Activated CD8-positive, alpha-beta T cell treated with anti-CD3 and anti-CD28 coated beads for 36 hours (primary cell): ENCODE data around the gene ZNF470. TPM values are rescaled to one million over a fixed set of nuclear protein-coding genes. Genes with fewer than 3 reads are reported as not detected.

Experiments used
- ATAC-seq: fragments of 200-7000 bp; cut with Tn5 transposase; one replicate; pipeline ENCODE4 v1.10.0; 2021; ENCODE audit warnings: mild to moderate bottlenecking, moderate library complexity
- CTCF ChIA-PET: fragments of 350-600 bp; sonication (Branson Sonifier 250); formaldehyde crosslinking; loops from one replicate; lab custom pipeline; 2021; ENCODE audit warnings: antibody characterized with exemption; lab: Charles Lee
- POLR2A ChIA-PET: fragments of 350-600 bp; sonication (Branson Sonifier 250); formaldehyde crosslinking; loops from one replicate; lab custom pipeline; 2021; ENCODE audit warnings: antibody characterized with exemption; lab: Charles Lee
- DNase-seq: peaks from one replicate; pipeline ENCODE4 v3.0.0-alpha.2; 2020
- H3K27ac Mint-ChIP-seq: one replicate; pipeline ENCODE4 v1.8.0; 2021; ENCODE audit warnings: mild to moderate bottlenecking, mixed read lengths
- H3K27me3 Mint-ChIP-seq: one replicate; pipeline ENCODE4 v1.8.0; 2021; ENCODE audit warnings: mixed read lengths
- H3K36me3 Mint-ChIP-seq: one replicate; pipeline ENCODE4 v1.8.0; 2021; ENCODE audit warnings: low read depth, mixed read lengths
- H3K4me1 Mint-ChIP-seq: one replicate; pipeline ENCODE4 v1.8.0; 2021; ENCODE audit warnings: low read depth, mixed read lengths
- H3K4me3 Mint-ChIP-seq: one replicate; pipeline ENCODE4 v1.8.0; 2021; ENCODE audit warnings: mild to moderate bottlenecking, moderate library complexity, mixed read lengths
- H3K9me3 Mint-ChIP-seq: one replicate; pipeline ENCODE4 v1.8.0; 2021; ENCODE audit warnings: mixed read lengths
- intact Hi-C: fragments of 100-400 bp; cut with micrococcal nuclease; formaldehyde crosslinking; loops from one replicate; pipeline ENCODE4 v1.10.0; 2022
- total RNA-seq, 2 experiments: library from RNA; stranded (reverse); gene quantifications; one replicate each; pipeline ENCODE4 v1.2.3, GENCODE V29; 2021
- TF ChIP-seq, protein P1 (sequence below): fragments of 200-600 bp; IDR thresholded peaks from one replicate; pipeline ENCODE4 v1.8.0; 2022; ENCODE audit warnings: antibody characterized with exemption, mild to moderate bottlenecking

ZNF470 gene
- total RNA-seq, 2 experiments from 2014 or later = 6.7 to 7.2 TPM

GRCh38 chr19:56594783-56595547 is 27.7 kb downstream of the ZNF470 start, which contains the start of gene ZNF71:
Gene ZNF71, plus strand, starts transcription at chr19:56595302. Its CDS starts 6,257 bp downstream, at chr19:56601559.
- Mint-ChIP-seq H3K27ac (peak within 1 kb of the TSS; percentile 75), H3K4me1 (peaks cover 6% of the 10 kb centered on the region), H3K4me3 (peak within 1 kb of the TSS; percentile 83), H3K9me3 (peaks cover 35% of the 10 kb centered on the region), H3K36me3 (peaks cover 32% of the 10 kb centered on the region), H3K27me3 (no peaks in the 10 kb centered on the region)
- CTCF ChIA-PET = no interaction called here
- DNase-seq (peak; percentile 93), ATAC-seq (peak; percentile 98)
- TF ChIP-seq, protein P1, sequence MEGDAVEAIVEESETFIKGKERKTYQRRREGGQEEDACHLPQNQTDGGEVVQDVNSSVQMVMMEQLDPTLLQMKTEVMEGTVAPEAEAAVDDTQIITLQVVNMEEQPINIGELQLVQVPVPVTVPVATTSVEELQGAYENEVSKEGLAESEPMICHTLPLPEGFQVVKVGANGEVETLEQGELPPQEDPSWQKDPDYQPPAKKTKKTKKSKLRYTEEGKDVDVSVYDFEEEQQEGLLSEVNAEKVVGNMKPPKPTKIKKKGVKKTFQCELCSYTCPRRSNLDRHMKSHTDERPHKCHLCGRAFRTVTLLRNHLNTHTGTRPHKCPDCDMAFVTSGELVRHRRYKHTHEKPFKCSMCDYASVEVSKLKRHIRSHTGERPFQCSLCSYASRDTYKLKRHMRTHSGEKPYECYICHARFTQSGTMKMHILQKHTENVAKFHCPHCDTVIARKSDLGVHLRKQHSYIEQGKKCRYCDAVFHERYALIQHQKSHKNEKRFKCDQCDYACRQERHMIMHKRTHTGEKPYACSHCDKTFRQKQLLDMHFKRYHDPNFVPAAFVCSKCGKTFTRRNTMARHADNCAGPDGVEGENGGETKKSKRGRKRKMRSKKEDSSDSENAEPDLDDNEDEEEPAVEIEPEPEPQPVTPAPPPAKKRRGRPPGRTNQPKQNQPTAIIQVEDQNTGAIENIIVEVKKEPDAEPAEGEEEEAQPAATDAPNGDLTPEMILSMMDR = no peak
- POLR2A ChIA-PET = interaction anchor here (0.7 to 1.0 kb wide), 2 partner anchors 28 to 1057 kb away, joined by 3 read pairs; partner anchors contain the start of gene ZNF470
- intact Hi-C loops = no loop called here

DNA sequence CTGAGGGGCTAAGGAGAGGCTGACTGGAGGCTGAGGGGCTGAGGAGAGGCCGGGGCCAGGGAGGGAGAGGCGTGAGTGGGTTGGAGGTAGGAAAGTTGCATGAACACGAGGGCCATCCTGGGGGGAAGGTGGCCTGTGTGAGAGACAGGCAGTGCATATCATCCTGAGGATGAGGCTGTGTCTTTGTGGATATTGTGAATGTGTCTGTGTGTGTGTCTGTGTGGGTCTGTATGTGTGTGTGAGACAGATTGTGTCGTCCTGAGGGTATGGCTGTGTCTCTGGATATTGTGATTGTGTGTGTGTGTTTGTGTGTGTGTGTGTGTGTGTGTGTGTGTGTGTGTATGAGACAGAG is 28.3 kb downstream of the ZNF470 start:
- peaks cover 37% of the 10 kb centered on the region for H3K9me3 Mint-ChIP-seq
- peaks cover 34% of the 10 kb centered on the region for H3K36me3 Mint-ChIP-seq

GRCh38 chr19:56596676-56597075 is 29.4 kb downstream of the ZNF470 start:
- DNase-seq (no peak), ATAC-seq (no peak)
- Mint-ChIP-seq H3K27me3 (no peaks in the 10 kb centered on the region), H3K36me3 (peaks cover 45% of the 10 kb centered on the region), H3K27ac (no peak overlapping the region), H3K4me3 (no peak overlapping the region), H3K9me3 (peaks cover 40% of the 10 kb centered on the region), H3K4me1 (peaks cover 10% of the 10 kb centered on the region)
- ChIA-PET CTCF (no interaction called here), POLR2A (no interaction called here)
- TF ChIP-seq, protein P1 = no peak
- intact Hi-C loops = no loop called here

More for the DNA sequence above, 28.3 kb downstream of the ZNF470 start:
- TF ChIP-seq, protein P1 = no peak
- POLR2A ChIA-PET = interaction anchor here (0.7 kb wide), 1 partner anchor 1056 kb away, joined by 3 read pairs; no protein-coding TSS in a partner anchor
- CTCF ChIA-PET = no interaction called here
- Mint-ChIP-seq H3K27ac (peak overlapping the region; percentile 75), H3K4me3 (peak overlapping the region; percentile 83), H3K4me1 (peaks cover 8% of the 10 kb centered on the region), H3K27me3 (no peaks in the 10 kb centered on the region)
- peak; percentile 40 for ATAC-seq
- intact Hi-C loops = no loop called here
- no peak for DNase-seq

DNA sequence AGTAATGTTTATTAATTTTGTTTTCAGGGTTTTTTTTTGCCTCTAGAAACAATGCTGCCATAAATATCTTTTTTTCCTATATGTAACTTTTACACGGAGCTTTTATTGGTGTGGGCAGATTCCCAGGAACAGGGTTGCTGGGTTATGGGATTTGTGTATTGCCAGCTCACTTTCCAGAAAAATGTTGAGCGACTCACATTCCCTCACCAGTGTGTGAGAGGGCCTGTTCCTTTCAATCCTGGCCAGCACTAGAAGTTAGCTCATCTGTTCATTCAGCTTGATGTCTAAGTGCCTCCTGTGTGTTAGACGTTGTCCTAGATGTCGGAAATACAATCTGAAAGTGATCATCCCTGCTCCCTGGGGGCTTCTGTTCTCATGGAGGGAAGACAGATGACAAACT is 30.4 kb downstream of the ZNF470 start:
- ATAC-seq (no peak), DNase-seq (no peak)
- intact Hi-C loops = no loop called here
- Mint-ChIP-seq H3K4me1 (peaks cover 10% of the 10 kb centered on the region), H3K27me3 (no peaks in the 10 kb centered on the region), H3K4me3 (no peak overlapping the region), H3K36me3 (peaks cover 56% of the 10 kb centered on the region), H3K27ac (no peak overlapping the region), H3K9me3 (peaks cover 35% of the 10 kb centered on the region)
- ChIA-PET POLR2A (no interaction called here), CTCF (no interaction called here)
- TF ChIP-seq, protein P1 = no peak

DNA sequence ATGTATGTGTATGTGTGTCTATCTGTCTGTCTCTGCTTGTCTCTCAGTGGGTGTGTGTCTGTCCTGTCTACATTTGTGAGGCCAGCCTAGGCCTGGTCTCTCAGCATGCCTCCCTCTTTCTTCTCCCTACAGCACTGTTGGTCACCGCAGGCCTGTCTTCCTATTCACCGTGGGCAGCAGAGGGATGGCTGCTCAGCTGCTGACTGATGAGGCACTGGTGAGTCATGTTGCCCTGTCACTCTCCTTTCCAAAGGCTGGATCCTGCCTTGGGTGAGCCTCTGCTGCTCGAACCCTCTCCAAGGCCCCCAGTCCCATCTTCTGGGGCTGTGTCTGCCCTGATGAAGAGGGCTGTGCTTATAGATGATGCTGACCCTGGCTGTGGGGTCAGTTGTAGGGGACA is 34.1 kb downstream of the ZNF470 start:
- Mint-ChIP-seq H3K27ac (no peak overlapping the region), H3K4me1 (peaks cover 4% of the 10 kb centered on the region), H3K9me3 (peaks cover 50% of the 10 kb centered on the region), H3K36me3 (peaks cover 81% of the 10 kb centered on the region), H3K4me3 (no peak overlapping the region), H3K27me3 (no peaks in the 10 kb centered on the region)
- ChIA-PET POLR2A (no interaction called here), CTCF (no interaction called here)
- intact Hi-C loops = no loop called here
- DNase-seq (no peak), ATAC-seq (no peak)
- TF ChIP-seq, protein P1 = no peak
